Mucosa of descending colon (tissue), 3 donors: ENCODE measurements around the gene USE1. TPM values are rescaled to one million over a fixed set of nuclear protein-coding genes. Genes with fewer than 3 reads are reported as not detected.

Experiments
- ATAC-seq: fragments of 200-7000 bp; cut with Tn5 transposase; one replicate; pipeline ENCODE4 v1.9.1; 2020; ENCODE audit warnings: mild to moderate bottlenecking, moderate library complexity
- DNase-seq, 3 donors: peaks; one replicate each; pipeline ENCODE4 v3.0.0-alpha.2; 2020
- H3K36me3 ChIP-seq: fragments of 200-600 bp; one replicate; pipeline ENCODE4 v1.8.0; 2021; ENCODE audit warnings: low read depth, mild to moderate bottlenecking
- H3K4me1 ChIP-seq: fragments of 200-600 bp; one replicate; pipeline ENCODE4 v1.8.0; 2021; ENCODE audit warnings: low read depth, mild to moderate bottlenecking
- H3K4me3 ChIP-seq: fragments of 200-600 bp; one replicate; pipeline ENCODE4 v1.8.0; 2021; ENCODE audit warnings: mild to moderate bottlenecking
- H3K9me3 ChIP-seq: fragments of 200-600 bp; one replicate; pipeline ENCODE4 v1.8.0; 2021; ENCODE audit warnings: mild to moderate bottlenecking
- intact Hi-C, 2 donors: fragments of 100-400 bp; cut with DNase I in 1 of 2; cut with micrococcal nuclease in 1 of 2; formaldehyde crosslinking; loops; one replicate each; pipeline versions ENCODE4 v1.11.0 to v1.11.1; 2022; cut with DNase I, micrococcal nuclease
- total RNA-seq, 3 donors: library from RNA; stranded (reverse); fragmentation: NEBNext Ultra II Directional in 2 of 3; extraction: Animal tissue kit (Norgen Biotek cat#: 25700) in 2 of 3; gene quantifications; one replicate each; pipeline versions ENCODE4 v1.2.1 to v1.2.4, GENCODE V29; 2021 to 2023
- TF ChIP-seq, protein P1 (sequence below): fragments of 200-600 bp; IDR thresholded peaks from one replicate; pipeline ENCODE4 v1.8.0; 2022; ENCODE audit warnings: antibody characterized with exemption, mild to moderate bottlenecking
- donor health status: DM: no; HTN: no; CAD: no; lungs with moderate emphysema.
- donor health status: DM: no; HTN: no; CAD: no.
- donor health status: DM: no; HTN: yes; CAD: no.

The USE1 gene
- total RNA-seq, 3 donors from 2014 or later: 17.4 to 31.2 (median 28.0) TPM

- intact Hi-C loops: no loop called here
Observed at GRCh38 chr19:17244618-17245534, 29.7 kb downstream of the USE1 start.

DNA sequence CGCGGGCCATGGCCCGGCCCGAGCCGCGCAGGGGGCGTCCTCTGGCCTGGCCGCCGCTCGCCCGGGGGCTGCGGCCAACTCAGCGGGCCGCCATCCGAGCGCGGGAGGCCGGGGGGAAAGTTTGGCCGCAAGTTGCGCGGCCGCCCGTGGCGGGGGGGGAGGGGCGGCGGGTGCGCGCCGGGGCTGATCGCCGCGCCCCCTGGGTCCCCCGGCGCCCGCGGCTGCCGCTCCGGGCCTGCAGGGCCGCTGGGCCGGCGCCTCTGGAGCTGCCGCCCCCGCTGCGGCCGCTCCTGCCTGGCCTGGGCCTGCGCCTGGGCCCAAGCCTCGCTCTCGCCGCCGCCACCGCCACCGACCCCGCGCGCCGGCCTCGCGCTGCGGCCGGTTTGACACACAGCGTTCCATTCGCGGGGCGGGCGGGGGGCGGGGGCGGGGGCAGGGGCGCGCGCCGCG, 30.4 kb downstream of the USE1 start, which contains the start of gene NR2F6:
Gene NR2F6 (minus strand): TSS at position 385 of the 450 bp plus-strand sequence. CDS start 699 bp downstream, outside the sequence.
- H3K4me1 ChIP-seq: peaks cover 58% of the 10 kb centered on the region
- intact Hi-C loops: no loop called here
- no peaks in the 10 kb centered on the region for H3K36me3 ChIP-seq
- H3K9me3 ChIP-seq: no peaks in the 10 kb centered on the region
- peak within 1 kb of the TSS; percentile 81 for H3K4me3 ChIP-seq
- ATAC-seq (no peak), DNase-seq (no peak)
- TF ChIP-seq, protein P1, sequence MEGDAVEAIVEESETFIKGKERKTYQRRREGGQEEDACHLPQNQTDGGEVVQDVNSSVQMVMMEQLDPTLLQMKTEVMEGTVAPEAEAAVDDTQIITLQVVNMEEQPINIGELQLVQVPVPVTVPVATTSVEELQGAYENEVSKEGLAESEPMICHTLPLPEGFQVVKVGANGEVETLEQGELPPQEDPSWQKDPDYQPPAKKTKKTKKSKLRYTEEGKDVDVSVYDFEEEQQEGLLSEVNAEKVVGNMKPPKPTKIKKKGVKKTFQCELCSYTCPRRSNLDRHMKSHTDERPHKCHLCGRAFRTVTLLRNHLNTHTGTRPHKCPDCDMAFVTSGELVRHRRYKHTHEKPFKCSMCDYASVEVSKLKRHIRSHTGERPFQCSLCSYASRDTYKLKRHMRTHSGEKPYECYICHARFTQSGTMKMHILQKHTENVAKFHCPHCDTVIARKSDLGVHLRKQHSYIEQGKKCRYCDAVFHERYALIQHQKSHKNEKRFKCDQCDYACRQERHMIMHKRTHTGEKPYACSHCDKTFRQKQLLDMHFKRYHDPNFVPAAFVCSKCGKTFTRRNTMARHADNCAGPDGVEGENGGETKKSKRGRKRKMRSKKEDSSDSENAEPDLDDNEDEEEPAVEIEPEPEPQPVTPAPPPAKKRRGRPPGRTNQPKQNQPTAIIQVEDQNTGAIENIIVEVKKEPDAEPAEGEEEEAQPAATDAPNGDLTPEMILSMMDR: no peak

More at GRCh38 chr19:17244618-17245534, 29.7 kb downstream of the USE1 start:
- Histone ChIP-seq H3K36me3 (no peaks in the 10 kb centered on the region), H3K9me3 (no peaks in the 10 kb centered on the region), H3K4me3 (peak overlapping the region; percentile 81), H3K4me1 (peaks cover 63% of the 10 kb centered on the region)
- DNase-seq (peak in 2 of 3 donors; percentile 73 to 77), ATAC-seq (no peak)
- TF ChIP-seq, protein P1: no peak

- TF ChIP-seq, protein P1: no peak
- Histone ChIP-seq H3K9me3 (no peaks in the 10 kb centered on the region), H3K4me3 (peak overlapping the region; percentile 14), H3K4me1 (peaks cover 47% of the 10 kb centered on the region), H3K36me3 (no peaks in the 10 kb centered on the region)
- DNase-seq (peak; percentile 70 to 87 (median 79)), ATAC-seq (peak; percentile 50)
- intact Hi-C loops: no loop called here
Observed at GRCh38 chr19:17246681-17247425, 31.7 kb downstream of the USE1 start.

DNA sequence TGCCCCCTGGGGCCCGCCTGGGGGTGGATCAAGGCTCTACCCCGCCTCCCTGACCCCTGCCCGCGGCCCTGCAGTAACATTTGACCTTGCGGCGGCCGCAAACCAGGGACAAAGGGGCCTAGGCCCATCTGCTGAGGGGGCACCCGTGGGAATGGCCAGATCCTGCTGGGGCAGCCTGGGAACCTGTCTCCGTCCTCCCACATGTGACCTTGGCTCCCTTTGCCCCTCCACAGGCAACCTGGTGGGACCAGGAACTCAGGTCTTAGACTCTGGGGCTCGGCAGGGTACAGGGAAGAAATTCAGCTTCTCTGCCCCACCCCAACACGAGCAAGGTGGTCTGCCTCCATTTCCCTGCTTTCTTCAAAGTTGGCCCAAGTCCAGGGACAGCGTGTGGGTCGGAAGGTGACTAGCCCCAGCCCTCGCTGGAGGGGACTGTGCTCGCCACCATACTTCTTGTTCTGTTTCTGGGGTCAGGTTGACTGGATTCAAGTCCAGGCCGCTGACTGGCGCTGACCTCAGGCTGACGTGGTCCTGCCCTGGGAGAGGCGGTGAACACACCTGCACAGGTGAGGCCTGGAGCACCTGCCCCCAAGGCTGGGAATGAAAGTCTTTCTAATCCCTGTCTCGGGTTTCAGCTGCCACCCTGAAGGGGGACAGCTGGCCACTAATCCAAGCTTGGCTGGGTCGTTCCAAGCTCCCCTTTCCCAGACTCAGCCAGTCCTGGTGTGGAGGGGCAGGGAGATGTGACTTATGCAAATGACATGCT, 33.0 kb downstream of the USE1 start:
- Histone ChIP-seq H3K36me3 (no peaks in the 10 kb centered on the region), H3K4me3 (no peak overlapping the region), H3K4me1 (peaks cover 35% of the 10 kb centered on the region), H3K9me3 (no peaks in the 10 kb centered on the region)
- TF ChIP-seq, protein P1: no peak
- ATAC-seq: peak; percentile 35
- DNase-seq: peak; percentile 63 to 85 (median 75)
- intact Hi-C loops: no loop called here
